ENCODE results near the gene CCDC71L. TPM values are rescaled to one million over a fixed set of nuclear protein-coding genes. Genes with fewer than 3 reads are reported as not detected.

Gene CCDC71L
- total RNA-seq, 1 donor from 2014 or later: 21.5 TPM

DNA sequence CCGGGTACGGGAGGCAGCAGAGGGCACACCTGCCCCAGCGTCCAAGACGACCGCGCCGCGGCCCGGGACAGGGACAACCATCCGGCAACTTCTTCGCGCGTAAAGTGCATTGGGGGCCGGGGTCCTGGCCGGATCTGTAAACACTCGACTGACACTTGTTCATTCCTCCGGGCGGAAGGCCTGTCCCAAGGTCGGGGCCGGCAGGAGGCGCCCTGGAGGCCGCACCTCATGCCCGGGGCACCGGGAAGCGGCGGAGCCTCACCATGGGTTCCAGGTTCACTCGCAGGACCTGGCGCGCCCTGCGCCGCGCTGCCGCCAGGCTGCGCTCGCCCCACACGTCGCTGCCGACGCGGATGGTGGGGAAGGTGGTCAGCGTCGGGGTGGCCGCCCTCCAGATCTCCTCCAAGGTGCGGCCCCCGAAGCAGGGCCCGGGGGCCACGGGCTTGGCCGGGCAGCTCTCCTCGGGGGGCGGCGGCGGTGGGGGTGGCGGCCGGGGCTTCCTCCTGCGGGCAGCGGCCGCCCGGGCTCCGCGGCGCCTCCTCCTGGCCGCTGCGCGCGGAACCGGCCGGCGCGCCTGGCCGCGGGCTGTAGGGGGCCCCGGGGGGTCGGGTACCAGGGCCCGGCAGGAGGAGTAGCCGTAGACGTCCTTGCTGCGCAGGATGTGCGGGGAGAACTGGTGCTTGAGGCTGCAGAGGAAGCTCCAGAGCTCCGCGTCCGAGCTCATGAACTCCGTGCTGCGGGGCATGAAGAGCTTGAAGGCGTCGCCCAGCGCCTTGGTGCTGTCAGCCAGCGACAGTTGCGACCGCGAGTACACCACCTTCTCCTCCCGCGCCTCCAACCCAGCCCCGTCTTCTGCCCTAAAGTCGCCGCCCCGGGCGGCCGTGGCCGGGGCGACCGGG lies 746 bp downstream of the CCDC71L start:
- intact Hi-C loops (cut with DNase I): no loop called here
- DNase-seq (ENCODE audit: low spot score) (peak; percentile 85), ATAC-seq (peak; percentile 58)

DNA sequence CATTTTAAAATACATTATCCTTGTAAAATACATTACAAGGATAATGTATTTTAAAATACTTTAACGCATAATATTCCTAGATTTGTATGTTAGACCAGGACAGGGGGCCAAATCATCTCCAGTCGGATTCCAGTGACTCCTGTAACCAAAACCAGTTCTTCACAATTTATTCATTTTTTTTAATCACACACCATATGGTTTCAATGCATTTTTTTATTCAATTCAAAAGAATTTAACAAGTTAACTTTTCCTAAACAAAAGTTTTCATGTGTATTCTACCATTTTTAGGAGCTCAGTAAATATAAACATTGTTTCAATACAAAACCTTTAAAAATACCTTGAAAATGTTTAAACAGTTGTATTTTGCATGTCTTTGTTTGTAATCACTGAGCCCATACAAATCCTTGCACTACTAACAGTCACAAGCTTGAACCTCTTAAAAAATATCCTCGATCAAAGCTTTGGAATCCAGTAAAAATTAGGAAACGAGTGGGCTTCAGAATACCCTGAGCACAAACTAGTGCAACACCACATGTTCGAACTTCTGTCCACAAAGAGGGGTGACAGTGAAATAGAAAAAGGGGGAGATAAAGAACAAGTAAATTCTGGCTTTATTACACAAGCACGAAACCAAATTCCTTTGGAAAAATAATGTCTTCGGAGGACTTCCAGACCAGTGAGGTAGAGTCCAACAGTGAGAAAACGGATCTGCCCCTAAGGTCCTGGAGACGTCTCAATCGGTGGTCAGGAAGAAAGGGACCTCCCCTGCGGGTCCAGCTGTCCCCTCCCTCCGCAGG lies 1.6 kb downstream of the CCDC71L start:
- intact Hi-C loops (cut with DNase I): no loop called here
- no peak for DNase-seq (ENCODE audit: low spot score)
- peak; percentile 3 for ATAC-seq

DNA sequence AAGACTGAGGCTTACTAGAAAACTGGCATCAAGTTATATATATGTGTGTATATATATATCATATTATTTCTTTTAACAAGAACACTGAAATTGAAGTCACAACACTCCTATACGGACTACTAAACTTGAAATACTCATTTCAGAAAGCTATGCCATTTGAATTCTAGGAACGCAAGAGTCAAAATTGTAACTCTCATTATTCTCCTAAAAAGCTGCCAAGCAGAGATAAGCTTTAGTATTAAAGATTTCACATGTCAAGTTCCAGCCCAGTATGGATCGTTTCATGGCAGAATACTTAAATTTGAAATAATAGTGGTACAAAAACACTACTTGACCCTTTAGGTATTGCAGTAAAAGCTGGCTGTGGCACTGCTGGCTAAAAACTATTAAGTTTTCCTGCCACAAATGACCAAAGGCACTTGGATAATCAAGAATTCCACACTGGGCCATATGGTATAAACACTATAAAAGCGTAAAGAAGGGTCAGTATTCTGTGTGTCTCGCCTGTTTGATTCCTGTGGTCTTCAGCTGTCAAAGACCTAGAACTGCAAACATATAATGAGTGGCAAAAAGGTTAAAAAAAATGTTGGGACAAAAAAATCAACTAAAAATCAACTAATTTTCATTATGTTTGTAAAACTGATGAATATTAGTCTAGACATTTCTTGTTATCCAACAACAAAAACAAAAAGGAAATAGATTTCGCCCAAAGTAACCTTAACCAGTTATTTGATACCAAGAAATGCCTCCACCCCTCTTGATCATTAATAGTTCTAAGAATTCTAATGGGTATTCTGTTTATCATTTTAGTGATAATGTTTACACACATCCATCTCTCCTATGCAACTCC lies 2.4 kb downstream of the CCDC71L start:
- DNase-seq (ENCODE audit: low spot score) (no peak), ATAC-seq (no peak)
- intact Hi-C loops (cut with DNase I): no loop called here

DNA sequence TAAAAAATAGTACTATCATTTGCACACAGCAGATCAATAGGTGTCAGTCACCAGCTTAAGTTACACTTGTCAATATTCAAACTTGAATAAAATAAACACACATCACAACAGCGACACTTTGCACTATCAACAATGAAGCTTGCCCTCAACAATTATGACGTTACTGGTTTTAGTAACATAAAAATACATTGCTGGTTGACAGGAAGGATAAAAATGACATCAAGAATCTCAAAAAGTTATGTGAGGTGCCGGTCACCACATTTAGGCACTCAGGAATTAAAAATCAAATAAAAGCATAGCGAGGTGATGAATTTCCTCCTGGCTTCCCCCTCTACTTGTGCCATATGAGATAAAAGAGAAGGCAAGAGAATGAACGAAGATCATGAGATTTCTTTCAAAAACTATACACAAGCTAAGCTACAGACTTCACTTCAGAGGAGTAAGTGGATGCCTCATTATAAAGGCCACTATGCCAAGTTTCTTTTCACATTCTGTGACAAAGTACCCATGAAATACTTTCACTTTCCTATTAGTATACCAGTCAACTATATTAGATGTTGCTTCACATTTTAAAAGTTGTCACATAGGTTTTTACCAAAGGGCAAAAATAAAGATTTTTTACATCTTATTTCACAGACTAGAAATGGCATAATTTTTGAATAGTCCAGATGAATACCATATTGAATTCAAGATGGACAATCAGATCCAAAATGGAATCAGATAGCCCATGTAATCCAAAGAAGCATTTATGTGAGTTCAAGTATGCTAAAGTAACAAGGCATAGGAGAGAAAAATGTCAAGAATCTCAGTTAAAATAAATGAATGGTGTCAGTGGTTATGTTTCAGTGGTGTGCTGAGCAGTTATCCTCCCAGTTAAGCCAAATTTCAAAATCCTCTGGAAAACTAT lies 3.6 kb downstream of the CCDC71L start:
- ATAC-seq (no peak), DNase-seq (ENCODE audit: low spot score) (no peak)
- intact Hi-C loops (cut with DNase I): no loop called here

DNA sequence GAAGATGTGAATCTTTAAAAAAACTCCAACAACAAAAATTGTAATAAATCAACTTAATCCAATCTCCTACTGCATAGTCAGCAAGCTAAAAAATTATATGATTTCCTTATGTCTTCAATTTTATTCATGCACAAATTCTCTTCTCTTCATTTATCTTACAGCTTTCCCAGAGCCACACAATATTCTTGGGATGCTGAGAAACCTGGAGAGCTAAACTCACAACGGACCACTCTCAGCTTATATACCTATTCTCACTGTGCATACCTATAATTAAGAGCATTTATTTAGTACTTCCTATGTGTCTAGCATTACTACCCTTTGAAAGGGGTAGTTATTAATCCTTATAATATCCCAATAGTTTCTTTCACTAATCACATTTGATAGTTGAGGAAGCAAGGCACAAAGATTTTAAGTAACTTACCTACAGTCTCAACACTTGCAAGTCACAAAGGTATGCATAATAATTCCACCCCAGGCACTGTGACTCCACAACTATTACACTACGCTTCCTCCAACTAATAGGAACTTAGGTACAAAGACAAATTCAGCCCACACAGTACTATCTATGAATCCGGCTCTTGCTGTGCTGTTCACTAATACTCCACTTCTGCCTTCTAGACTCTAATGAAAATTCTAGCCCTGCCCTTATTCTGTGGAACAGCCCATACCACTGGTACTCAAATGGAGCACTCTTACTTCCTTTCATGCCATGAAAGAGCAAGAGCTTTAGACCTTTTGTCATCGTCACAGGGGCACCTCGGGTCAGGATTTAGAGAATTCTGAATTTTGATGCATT lies 5.1 kb downstream of the CCDC71L start:
- no peak for ATAC-seq
- intact Hi-C loops (cut with DNase I): no loop called here

DNA sequence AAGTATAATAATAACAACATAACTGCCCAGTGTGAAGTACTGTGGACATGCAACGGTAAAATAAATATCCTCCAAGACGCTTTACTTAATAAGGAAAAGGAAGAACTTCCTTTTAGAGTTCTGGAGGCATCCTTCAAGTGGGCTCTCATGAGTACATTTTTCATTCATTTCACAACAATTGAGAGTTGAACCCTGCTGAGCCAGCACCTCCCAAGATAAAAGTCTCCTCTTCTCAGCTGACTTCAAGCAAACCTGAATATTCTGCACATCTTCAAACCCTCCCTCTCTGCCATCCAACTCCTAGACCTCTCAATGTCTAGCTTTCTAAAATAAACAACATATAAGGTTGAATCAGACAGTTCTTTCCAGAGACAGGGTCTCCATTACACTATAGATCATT lies 7.5 kb downstream of the CCDC71L start:
- intact Hi-C loops (cut with DNase I): no loop called here
- no peak for ATAC-seq

More for the DNA sequence above, 5.1 kb downstream of the CCDC71L start:
- DNase-seq (ENCODE audit: low spot score): no peak

DNA sequence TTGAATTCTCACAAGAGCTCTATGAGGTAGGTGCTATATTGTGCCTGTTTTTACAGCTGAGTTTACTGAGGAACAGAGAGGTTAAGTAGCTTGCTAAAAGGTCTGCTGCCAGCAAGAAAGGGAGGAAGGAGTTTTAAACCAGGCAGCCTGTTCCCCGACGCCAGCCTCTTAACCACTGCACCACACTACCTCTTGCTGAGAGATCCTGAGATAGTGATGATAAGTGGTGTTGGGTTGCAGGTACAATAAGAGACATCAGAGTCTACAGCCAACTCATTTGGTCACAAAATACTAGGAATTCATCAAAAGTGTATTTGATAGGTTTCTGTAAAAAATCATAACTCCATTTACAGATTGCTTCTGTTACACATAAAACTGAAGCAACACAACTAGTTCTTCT lies 8.0 kb downstream of the CCDC71L start:
- ATAC-seq (no peak), DNase-seq (ENCODE audit: low spot score) (no peak)
- intact Hi-C loops (cut with DNase I): no loop called here

More for the DNA sequence above, 7.5 kb downstream of the CCDC71L start:
- DNase-seq (ENCODE audit: low spot score): no peak

DNA sequence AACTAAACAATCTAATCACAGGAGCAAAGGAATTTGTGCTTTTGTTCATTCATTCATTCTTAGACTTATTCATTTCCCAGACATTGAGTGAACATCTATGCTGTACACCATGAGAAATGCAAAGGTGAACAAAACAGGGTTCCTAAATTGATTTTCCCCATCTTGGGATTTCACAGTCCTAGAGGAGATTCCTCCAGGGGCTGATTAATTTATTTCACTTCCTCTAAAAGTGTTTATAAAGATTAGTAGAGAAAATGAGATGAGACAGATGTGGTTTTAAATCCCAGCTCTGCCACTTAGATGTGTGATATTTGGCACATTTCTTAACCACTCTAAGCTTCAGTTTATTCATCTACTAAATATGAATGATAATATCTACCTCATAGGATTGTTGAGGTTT lies 8.9 kb downstream of the CCDC71L start:
- DNase-seq (ENCODE audit: low spot score): no peak
- intact Hi-C loops (cut with DNase I): no loop called here
- no peak for ATAC-seq

DNA sequence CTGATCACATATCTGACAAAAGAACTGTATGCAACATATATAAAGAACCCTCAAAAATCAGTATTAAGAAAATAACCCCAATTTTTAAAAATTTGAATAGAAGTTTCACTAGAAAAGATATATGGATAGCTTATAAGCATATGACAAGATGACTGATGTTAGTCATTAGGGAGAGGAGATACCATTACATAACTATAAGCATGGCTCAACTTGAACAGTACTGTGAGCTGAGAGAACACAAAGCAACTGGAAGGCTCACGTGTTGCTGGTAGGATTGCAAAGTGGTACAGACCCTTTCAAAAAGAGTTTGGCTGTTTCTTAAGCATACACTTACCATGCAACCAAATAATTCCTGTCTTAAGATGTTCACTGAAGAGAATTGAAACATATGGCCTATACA lies 14.7 kb downstream of the CCDC71L start:
- intact Hi-C loops (cut with DNase I): no loop called here
- no peak for DNase-seq (ENCODE audit: low spot score)
- ATAC-seq: no peak

DNA sequence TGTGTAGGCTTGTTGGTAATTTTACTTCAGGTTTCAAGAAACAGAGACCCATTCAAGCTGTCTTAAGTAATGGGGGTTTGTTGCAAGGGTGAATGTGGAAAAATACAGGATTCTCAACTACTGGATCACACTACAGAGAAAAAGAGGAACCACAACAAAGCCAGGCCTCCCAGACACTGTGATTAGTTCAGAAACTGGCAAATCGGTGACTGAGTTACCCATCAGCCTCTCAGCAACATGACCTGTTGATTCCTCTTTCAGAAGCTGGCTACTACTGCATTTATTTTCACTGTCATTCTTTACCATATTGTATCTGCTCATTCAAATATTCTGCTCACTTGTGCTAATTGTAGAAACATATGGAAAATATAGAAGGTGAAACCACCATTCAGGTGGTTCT lies 16.0 kb downstream of the CCDC71L start:
- no peak for DNase-seq (ENCODE audit: low spot score)
- intact Hi-C loops (cut with DNase I): no loop called here
- no peak for ATAC-seq

DNA sequence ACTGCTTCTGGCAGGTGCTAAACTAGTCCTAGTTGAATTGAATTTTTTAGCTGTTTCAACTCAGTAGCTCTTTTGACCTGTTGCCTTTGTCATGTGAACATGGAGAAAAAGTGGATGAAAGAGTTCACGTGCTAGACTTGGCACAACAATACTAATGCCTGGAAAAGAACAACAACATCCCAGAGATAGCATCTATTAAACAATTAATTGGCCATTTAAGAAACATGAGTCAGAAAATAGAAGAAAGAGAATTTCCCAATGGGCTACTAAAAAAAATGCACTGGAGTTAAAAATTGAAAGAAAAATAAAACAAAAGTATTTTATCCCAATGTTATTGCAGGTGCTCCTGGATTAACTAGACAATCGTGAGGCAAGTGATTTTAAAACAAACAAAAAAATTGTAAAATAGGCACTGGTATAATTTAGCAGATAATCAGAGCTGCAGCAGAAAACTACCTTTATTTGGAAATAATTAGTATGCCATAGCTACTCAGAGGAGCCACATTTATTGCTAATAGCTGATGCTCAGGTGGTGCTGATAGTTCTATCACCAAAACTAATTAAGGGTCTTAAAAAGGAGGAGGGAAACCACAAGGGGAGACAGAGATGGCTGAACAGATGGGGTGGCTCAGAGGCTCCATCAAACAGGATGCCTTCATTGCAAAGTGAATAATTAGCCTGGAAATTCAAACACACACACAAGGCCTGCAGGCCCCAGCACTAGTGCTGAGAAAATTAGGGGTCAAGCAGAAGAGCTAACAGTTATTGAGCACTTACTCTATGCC lies 17.6 kb downstream of the CCDC71L start:
- DNase-seq (ENCODE audit: low spot score) (no peak), ATAC-seq (peak; percentile 61)
- intact Hi-C loops (cut with DNase I): no loop called here

DNA sequence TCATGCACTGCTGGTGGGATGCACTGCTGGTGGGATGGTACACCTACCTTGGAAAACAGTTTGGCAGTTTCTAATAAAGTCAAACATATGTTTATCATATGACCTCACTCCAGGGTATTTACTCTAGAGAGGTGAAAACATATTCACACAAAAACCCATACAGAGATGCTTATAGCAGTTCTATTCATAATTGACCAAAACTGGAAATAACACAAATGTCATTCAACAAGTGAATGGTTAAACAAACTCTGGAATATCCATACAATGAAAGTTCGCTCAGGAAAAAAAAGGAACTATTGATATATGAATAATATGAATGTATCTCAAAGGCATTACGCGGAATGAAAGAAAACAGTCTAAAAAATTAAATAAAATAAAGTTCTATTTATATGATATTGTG lies 19.5 kb downstream of the CCDC71L start:
- ATAC-seq (no peak), DNase-seq (ENCODE audit: low spot score) (no peak)
- intact Hi-C loops (cut with DNase I): no loop called here

DNA sequence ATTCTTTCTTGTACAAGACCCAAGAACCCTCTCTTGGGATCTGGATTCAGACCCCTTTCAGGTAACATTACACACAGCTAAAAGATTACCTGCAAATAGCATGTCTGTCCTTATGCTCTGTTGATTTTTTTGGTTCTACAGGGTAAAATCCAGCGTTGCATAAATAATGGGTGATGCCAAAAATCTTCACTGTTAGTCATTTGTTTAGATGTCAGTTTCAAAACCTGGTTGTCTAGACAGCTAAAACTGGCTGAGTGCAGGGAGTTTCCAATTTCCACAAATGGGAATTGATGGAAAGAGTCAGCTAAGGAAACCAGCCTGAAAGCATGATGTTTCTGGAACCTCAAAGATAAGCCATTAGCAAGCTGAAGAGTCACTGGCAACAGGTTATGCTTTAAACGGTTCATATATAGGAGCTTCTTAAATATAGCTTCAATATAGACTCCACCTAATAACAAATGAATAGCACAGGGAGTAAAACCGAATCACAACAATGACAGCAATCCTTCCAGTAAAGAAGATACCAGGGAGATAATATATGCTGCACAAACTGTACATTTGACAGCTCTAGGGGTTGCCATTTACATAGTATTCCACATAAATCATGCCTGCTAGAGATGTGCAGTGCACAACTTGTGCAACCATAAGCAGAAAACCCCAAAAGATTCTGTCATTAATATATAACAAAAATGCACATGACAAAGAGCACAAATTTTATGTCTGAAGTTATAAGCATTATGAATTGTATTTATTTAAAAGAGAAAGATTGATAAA lies 20.4 kb downstream of the CCDC71L start:
- no peak for ATAC-seq
- DNase-seq (ENCODE audit: low spot score): no peak
- intact Hi-C loops (cut with DNase I): no loop called here

DNA sequence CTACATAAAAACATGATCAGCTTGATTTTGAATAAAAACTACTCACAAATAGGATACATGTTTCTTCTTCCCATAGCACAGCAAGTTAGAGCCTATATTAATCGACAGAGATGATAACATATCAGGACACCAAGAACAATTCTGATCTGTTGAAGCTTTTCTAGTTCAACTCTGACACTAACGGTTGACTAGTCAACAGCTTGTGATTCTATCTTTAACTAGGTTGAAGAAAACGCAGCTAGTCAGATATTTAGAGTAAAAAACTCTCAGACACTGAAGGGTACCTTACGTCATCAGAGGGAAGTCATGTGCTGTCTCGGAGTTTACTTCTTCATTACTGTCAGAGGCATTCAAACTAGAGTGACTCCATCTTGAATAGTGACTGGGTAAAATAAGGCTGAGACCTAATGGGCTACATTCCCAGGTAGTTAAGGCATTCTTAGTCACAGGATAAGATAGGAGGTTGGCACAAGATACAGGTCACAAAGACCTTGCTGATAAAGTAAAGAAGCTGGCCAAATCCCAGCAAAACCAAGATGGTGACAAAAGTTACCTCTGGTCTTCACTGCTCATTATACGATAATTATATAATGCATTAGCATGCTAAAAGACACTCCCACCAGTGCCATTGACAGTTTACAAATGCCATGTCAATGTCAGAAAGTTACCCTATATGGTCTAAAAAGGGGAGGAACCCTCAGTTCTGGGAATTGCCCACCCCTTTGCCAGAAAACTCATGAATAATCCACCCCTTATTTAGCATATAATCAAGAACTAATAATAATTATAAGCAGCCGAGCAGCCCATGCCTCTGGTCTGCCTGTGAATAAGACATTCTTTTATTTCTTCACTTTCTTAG lies 21.3 kb downstream of the CCDC71L start:
- DNase-seq (ENCODE audit: low spot score) (no peak), ATAC-seq (no peak)
- intact Hi-C loops (cut with DNase I): no loop called here

DNA sequence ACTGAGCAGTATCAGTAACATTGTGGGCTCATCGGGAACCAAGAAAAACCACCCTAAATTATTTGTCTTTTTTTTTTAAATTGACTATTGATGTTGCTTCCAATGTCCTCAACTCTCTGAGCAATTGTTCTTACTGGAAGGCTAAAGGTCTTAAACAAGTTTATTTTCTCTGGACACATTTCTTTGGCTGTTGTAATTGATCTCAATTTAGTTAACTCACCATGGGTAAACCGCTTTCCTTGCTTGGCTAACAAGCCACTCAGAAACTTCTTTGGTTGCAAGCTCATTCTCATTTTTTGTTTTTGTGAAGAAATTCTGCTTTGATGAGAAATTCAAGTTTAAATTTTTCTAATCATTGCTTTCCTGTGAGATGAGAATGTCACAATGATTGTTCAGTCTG lies 25.5 kb downstream of the CCDC71L start:
- ATAC-seq (peak; percentile 82), DNase-seq (ENCODE audit: low spot score) (no peak)
- intact Hi-C loops (cut with DNase I): no loop called here
